HUES6 (cell line): Measurements from ENCODE around the gene FOXO3.

Source experiments
- H3K27ac ChIP-seq: 2 replicates; pipeline ENCODE4 v1.7.0; 2013; ENCODE audit warnings: low read depth, mild to moderate bottlenecking, low read length, inconsistent platforms
- H3K27me3 ChIP-seq: 2 replicates; pipeline ENCODE4 v1.6.1; 2013; ENCODE audit warnings: low read length; ENCODE audit not compliant: control insufficient read depth, insufficient read depth
- H3K36me3 ChIP-seq: 2 replicates; pipeline ENCODE4 v1.6.1; 2013; ENCODE audit warnings: low read length; ENCODE audit not compliant: control insufficient read depth, insufficient read depth
- H3K4me1 ChIP-seq: 2 replicates; pipeline ENCODE4 v1.6.1; 2013; ENCODE audit warnings: low read length; ENCODE audit not compliant: control insufficient read depth, insufficient read depth
- H3K4me3 ChIP-seq: 2 replicates; pipeline ENCODE4 v1.5.1; 2013; ENCODE audit warnings: low read depth, low read length
- H3K9ac ChIP-seq: one replicate; pipeline ENCODE4 v1.6.1; 2013; ENCODE audit warnings: mild to moderate bottlenecking, low read length
- H3K9me3 ChIP-seq: 2 replicates; pipeline ENCODE4 v1.6.1; 2013; ENCODE audit warnings: low read depth, low read length; ENCODE audit not compliant: control insufficient read depth, insufficient read depth

The FOXO3 gene

GRCh38 chr6:108619431-108620197 lies 58.9 kb downstream of the FOXO3 start:
- peaks cover 11% of the 10 kb centered on the region for H3K4me1 ChIP-seq
- H3K4me3 ChIP-seq = no peak overlapping the region
- H3K36me3 ChIP-seq = no peaks in the 10 kb centered on the region
- no peak overlapping the region for H3K9ac ChIP-seq
- H3K9me3 ChIP-seq = no peaks in the 10 kb centered on the region
- no peak overlapping the region for H3K27ac ChIP-seq
- H3K27me3 ChIP-seq = no peaks in the 10 kb centered on the region

DNA sequence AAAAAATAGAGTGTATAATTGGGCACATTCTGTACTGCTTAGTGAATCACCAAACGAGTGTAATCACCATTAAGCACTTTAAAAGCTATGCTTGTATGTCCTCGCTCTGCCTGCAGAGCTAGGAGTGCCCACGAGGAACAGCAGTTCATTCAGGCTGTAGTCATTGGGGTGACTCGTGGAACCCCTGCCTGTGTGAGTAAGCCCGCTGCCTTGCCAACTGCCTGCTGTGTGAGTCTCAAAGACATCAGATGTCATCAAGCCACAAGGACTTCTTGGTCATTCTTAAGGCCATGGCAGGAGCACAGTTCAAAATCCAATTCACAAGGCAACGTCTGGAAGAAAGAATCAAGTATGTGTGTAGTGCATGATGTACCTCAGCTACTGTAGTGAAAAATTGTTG lies 60.4 kb downstream of the FOXO3 start:
- no peaks in the 10 kb centered on the region for H3K9me3 ChIP-seq
- peaks cover 15% of the 10 kb centered on the region for H3K4me1 ChIP-seq
- H3K27me3 ChIP-seq = no peaks in the 10 kb centered on the region
- no peak overlapping the region for H3K4me3 ChIP-seq
- no peaks in the 10 kb centered on the region for H3K36me3 ChIP-seq
- H3K9ac ChIP-seq = no peak overlapping the region
- H3K27ac ChIP-seq = no peak overlapping the region

DNA sequence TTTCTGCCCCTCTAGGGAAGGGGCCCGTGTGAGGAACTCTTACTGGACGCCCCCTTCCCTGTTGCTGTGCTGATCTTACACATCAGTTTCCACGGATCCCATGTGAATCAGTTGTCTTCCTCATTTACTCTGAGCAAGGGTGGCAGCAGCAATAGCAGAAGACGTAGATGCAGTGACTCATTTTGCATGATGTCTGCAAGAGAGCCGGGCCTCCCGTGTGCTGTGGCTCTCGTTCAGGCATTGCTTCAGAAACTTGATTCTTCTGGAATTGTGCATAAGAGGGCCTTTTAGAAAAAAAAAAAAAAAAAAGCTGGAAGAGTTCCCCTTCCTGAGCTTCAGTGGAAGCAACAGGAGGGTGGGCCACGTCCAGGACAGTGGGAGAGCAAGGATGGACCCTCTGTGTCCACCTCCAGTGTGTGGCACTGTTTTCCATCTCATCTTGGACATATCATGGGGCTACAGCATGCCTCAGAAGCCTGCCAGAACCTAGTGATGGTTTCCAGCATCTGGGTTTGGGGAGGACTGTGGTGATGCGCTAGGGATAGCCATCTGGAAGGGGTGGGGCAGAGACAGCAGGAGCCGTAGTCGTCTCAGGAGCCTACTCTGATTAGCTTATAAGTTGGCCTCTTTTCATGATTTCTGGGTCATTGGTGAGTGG lies 62.1 kb downstream of the FOXO3 start:
- no peak overlapping the region for H3K4me3 ChIP-seq
- H3K9ac ChIP-seq = no peak overlapping the region
- H3K9me3 ChIP-seq = no peaks in the 10 kb centered on the region
- H3K4me1 ChIP-seq = peaks cover 19% of the 10 kb centered on the region
- H3K27me3 ChIP-seq = no peaks in the 10 kb centered on the region
- H3K36me3 ChIP-seq = no peaks in the 10 kb centered on the region
- no peak overlapping the region for H3K27ac ChIP-seq

DNA sequence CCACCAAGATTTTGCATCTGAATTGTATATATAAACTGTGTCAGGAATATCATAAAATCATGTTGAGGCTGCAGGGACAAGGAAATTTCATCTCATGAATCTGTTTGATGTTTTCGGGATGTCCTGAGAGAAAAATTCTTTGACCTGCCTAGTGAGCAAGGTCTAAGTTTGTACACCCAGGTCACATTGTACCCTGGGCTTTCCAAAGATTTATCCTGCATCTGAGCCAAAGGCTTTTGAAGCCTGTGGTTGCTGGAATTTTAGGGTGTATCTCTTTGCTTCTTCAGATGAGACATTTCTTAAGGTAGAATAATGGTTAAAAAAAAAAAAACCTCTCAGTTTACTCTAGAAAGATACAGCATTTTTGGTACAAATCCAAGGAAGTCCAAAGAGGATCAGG lies 63.3 kb downstream of the FOXO3 start:
- H3K9ac ChIP-seq = no peak overlapping the region

DNA sequence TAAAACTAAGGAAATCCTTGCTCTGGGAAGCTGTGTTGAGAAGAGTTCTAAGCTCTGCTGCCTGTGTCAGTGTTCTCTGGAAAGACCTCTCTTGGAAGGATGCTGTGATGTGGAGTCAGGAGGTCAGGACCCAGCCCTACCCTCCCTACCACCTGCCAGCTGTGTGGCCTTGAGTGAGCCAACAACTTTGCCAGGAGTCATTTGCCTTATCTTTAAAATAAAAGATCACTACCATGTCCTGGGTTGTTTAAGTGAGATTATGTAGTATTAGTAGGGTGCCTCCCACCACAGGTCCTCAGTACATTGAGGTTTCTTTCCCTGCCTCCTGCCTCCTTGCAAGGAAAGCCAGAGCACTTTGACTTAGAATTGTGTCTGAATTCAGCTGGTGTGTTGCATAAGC lies 64.9 kb downstream of the FOXO3 start:
- peaks cover 28% of the 10 kb centered on the region for H3K4me1 ChIP-seq
- H3K9ac ChIP-seq = no peak overlapping the region
- no peaks in the 10 kb centered on the region for H3K27me3 ChIP-seq
- H3K9me3 ChIP-seq = no peaks in the 10 kb centered on the region
- H3K36me3 ChIP-seq = no peaks in the 10 kb centered on the region
- H3K4me3 ChIP-seq = no peak overlapping the region
- H3K27ac ChIP-seq = no peak overlapping the region

More for the DNA sequence above, 63.3 kb downstream of the FOXO3 start:
- no peaks in the 10 kb centered on the region for H3K9me3 ChIP-seq
- no peak overlapping the region for H3K27ac ChIP-seq
- H3K4me1 ChIP-seq = peaks cover 24% of the 10 kb centered on the region
- H3K27me3 ChIP-seq = no peaks in the 10 kb centered on the region
- no peaks in the 10 kb centered on the region for H3K36me3 ChIP-seq
- H3K4me3 ChIP-seq = no peak overlapping the region

- Histone ChIP-seq H3K9me3 (no peaks in the 10 kb centered on the region), H3K4me1 (peaks cover 25% of the 10 kb centered on the region), H3K27me3 (no peaks in the 10 kb centered on the region), H3K9ac (no peak overlapping the region), H3K36me3 (no peaks in the 10 kb centered on the region), H3K4me3 (no peak overlapping the region), H3K27ac (no peak overlapping the region)
Observed at GRCh38 chr6:108626777-108627176, 66.1 kb downstream of the FOXO3 start.

GRCh38 chr6:108627692-108628550 lies 67.2 kb downstream of the FOXO3 start:
- no peak overlapping the region for H3K27ac ChIP-seq
- H3K9me3 ChIP-seq = no peaks in the 10 kb centered on the region
- H3K9ac ChIP-seq = no peak overlapping the region
- H3K27me3 ChIP-seq = no peaks in the 10 kb centered on the region
- H3K36me3 ChIP-seq = no peaks in the 10 kb centered on the region
- peaks cover 17% of the 10 kb centered on the region for H3K4me1 ChIP-seq
- no peak overlapping the region for H3K4me3 ChIP-seq

- Histone ChIP-seq H3K27ac (no peak overlapping the region), H3K36me3 (no peaks in the 10 kb centered on the region), H3K27me3 (no peaks in the 10 kb centered on the region), H3K4me1 (peaks cover 17% of the 10 kb centered on the region), H3K9me3 (no peaks in the 10 kb centered on the region), H3K9ac (no peak overlapping the region), H3K4me3 (no peak overlapping the region)
Observed at GRCh38 chr6:108630050-108630714, 69.5 kb downstream of the FOXO3 start.

DNA sequence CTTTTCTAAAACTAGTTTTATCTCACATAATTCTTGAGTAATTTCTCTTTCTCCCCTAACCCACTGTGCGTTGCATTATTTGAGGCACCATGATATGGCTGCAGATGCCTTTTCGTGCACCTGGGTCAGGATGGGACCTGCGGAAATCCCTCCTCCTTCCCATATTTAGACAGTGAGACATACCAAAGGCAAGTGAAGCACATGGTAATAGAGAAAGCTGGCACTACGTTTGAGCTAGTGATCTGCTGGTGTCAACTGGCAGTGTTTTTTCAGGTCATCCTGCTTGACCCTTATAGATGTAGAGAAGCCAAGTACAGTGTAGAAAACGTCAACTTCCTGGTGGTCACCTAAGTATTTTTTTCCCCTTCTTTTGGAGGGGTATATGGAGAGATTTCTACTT lies 71.7 kb downstream of the FOXO3 start:
- Histone ChIP-seq H3K9me3 (no peaks in the 10 kb centered on the region), H3K9ac (no peak overlapping the region), H3K27ac (no peak overlapping the region), H3K4me3 (no peak overlapping the region), H3K4me1 (peaks cover 12% of the 10 kb centered on the region), H3K27me3 (no peaks in the 10 kb centered on the region), H3K36me3 (no peaks in the 10 kb centered on the region)

DNA sequence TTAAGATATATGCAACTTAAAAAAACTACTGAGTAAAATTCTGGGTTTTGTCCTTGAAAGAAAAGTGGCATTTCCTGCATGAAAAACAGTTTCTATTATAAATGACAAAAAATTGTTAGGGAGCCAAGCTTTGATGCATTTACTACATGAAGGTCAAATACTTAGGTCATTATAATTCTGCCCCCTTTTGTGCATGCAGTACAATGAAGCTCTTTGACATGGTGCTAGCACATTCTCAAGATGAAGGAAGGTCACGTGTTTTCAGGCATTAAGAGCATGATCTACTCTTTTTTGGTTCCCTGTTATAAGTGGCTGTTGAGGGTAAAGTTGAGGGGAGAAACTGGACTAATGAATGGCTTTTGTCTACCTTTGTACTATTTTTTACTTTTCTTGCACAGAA lies 72.7 kb downstream of the FOXO3 start:
- H3K36me3 ChIP-seq = no peaks in the 10 kb centered on the region
- H3K4me3 ChIP-seq = no peak overlapping the region
- no peak overlapping the region for H3K27ac ChIP-seq
- H3K9me3 ChIP-seq = no peaks in the 10 kb centered on the region
- H3K4me1 ChIP-seq = peaks cover 8% of the 10 kb centered on the region
- H3K27me3 ChIP-seq = no peaks in the 10 kb centered on the region
- H3K9ac ChIP-seq = no peak overlapping the region
